ENCODE measurements around the gene USP9X. TPM values are rescaled to one million over a fixed set of nuclear protein-coding genes. Genes with fewer than 3 reads are reported as not detected.
"Not testable (repeated sequence)": the region's sequence is repeated elsewhere in the genome, so short reads cannot be mapped to it uniquely, and the experiment has no call there.

Gene USP9X
- total RNA-seq, 1 donor from 2014 or later, result 75.6 TPM

GRCh38 chrX:41045960-41046567 is 39.2 kb upstream of the USP9X start:
- no peak overlapping the region for H3K4me3 ChIP-seq
- no peaks in the 10 kb centered on the region for H3K9me3 ChIP-seq
- peak in 1 of 2 donors; percentile 35 for ATAC-seq
- no peak overlapping the region for H3K27ac ChIP-seq
- H3K36me3 ChIP-seq, result no peaks in the 10 kb centered on the region
- no peak for TF ChIP-seq CTCF (IDR thresholded peaks at IDR 0.05)
- H3K27me3 ChIP-seq (ENCODE audit: low read depth), result no peaks in the 10 kb centered on the region
- intact Hi-C loops (cut with DNase I), result no loop called here
- peaks cover 12% of the 10 kb centered on the region for H3K4me1 ChIP-seq
- no peak for DNase-seq

- Histone ChIP-seq H3K9me3 (no peaks in the 10 kb centered on the region), H3K4me1 (peaks cover 12% of the 10 kb centered on the region), H3K36me3 (no peaks in the 10 kb centered on the region), H3K27ac (no peak overlapping the region), H3K4me3 (no peak overlapping the region), H3K27me3 (ENCODE audit: low read depth) (no peaks in the 10 kb centered on the region)
- intact Hi-C loops (cut with DNase I), result no loop called here
- DNase-seq (no peak), ATAC-seq (peak in 1 of 2 donors; percentile 35)
- TF ChIP-seq CTCF (IDR thresholded peaks at IDR 0.05), result no peak
Measured at GRCh38 chrX:41047878-41048534, 37.2 kb upstream of the USP9X start.

- H3K27me3 ChIP-seq (ENCODE audit: low read depth), result no peaks in the 10 kb centered on the region
- intact Hi-C loops (cut with DNase I), result no loop called here
Measured at GRCh38 chrX:41050359-41050758, 34.9 kb upstream of the USP9X start.

GRCh38 chrX:41051288-41051687 is 34.0 kb upstream of the USP9X start:
- no peaks in the 10 kb centered on the region for H3K27me3 ChIP-seq (ENCODE audit: low read depth)
- no peaks in the 10 kb centered on the region for H3K9me3 ChIP-seq
- no peak overlapping the region for H3K27ac ChIP-seq
- intact Hi-C loops (cut with DNase I), result no loop called here
- H3K4me1 ChIP-seq, result peaks cover 10% of the 10 kb centered on the region
- no peak for DNase-seq
- no peak overlapping the region for H3K4me3 ChIP-seq
- no peak for TF ChIP-seq CTCF (IDR thresholded peaks at IDR 0.05)
- H3K36me3 ChIP-seq, result no peaks in the 10 kb centered on the region
- no peak for ATAC-seq

More at GRCh38 chrX:41050359-41050758, 34.9 kb upstream of the USP9X start:
- Histone ChIP-seq H3K4me3 (no peak overlapping the region), H3K4me1 (peaks cover 12% of the 10 kb centered on the region), H3K36me3 (no peaks in the 10 kb centered on the region), H3K27ac (no peak overlapping the region), H3K9me3 (no peaks in the 10 kb centered on the region)
- no peak for DNase-seq
- no peak for ATAC-seq
- TF ChIP-seq CTCF (IDR thresholded peaks at IDR 0.05), result no peak

- Histone ChIP-seq H3K36me3 (no peaks in the 10 kb centered on the region), H3K27me3 (ENCODE audit: low read depth) (no peaks in the 10 kb centered on the region), H3K4me1 (no peaks in the 10 kb centered on the region), H3K4me3 (no peak overlapping the region), H3K9me3 (no peaks in the 10 kb centered on the region), H3K27ac (no peak overlapping the region)
- ATAC-seq, result no peak
- DNase-seq, result no peak
- intact Hi-C loops (cut with DNase I), result no loop called here
- TF ChIP-seq CTCF (IDR thresholded peaks at IDR 0.05), result no peak
Measured at GRCh38 chrX:41055740-41056139, 29.5 kb upstream of the USP9X start.

GRCh38 chrX:41063276-41063675 is 22.0 kb upstream of the USP9X start:
- ATAC-seq; H3K27me3 ChIP-seq (ENCODE audit: low read depth); H3K4me1 ChIP-seq; DNase-seq; H3K27ac ChIP-seq; H3K36me3 ChIP-seq; H3K4me3 ChIP-seq; intact Hi-C loops (cut with DNase I); H3K9me3 ChIP-seq: not testable (repeated sequence)
